ENCODE measurements around the gene RUNX1.

RUNX1 gene

GRCh38 chr21:34935898-34936297 is 113.2 kb downstream of the RUNX1 start:
- no peaks in the 10 kb centered on the region for H3K27me3 Mint-ChIP-seq
- CTCF ChIA-PET = interaction anchor here (1.1 to 2.7 kb wide), 4 partner anchors 11 to 111 kb away, joined by 3 to 10 read pairs (median 6); no protein-coding TSS in a partner anchor
- H3K27ac Mint-ChIP-seq = peak overlapping the region; percentile 99

DNA sequence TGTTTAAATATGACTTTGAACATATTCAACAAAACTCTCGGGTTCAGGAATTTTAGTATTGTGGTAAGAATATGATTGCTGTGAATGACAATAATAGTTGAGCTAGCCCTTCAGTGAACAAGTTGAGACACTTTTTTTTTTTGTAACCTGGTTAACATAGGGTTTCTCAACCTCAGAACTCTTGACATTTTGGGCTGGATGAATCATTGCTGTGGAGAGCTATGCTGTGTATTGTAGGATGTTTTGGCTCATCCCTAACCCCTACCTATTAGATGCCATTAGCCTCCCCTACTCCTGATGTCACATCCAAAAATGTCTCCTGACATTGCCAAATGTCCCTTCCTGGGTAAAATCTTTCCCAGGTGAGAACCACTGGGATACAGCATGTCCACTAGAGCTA is 113.7 kb downstream of the RUNX1 start:
- DNase-seq = no peak
- peaks cover 87% of the 10 kb centered on the region for H3K4me1 Mint-ChIP-seq
- H3K9me3 Mint-ChIP-seq = no peaks in the 10 kb centered on the region
- H3K4me3 Mint-ChIP-seq = no peak overlapping the region
- CTCF ChIA-PET = interaction anchor here (1.1 to 2.7 kb wide), 6 partner anchors 11 to 112 kb away, joined by 3 to 10 read pairs (median 5); no protein-coding TSS in a partner anchor
- peaks cover 12% of the 10 kb centered on the region for H3K36me3 Mint-ChIP-seq
- peak overlapping the region; percentile 99 for H3K27ac Mint-ChIP-seq
- no peaks in the 10 kb centered on the region for H3K27me3 Mint-ChIP-seq

More at GRCh38 chr21:34935898-34936297, 113.2 kb downstream of the RUNX1 start:
- H3K9me3 Mint-ChIP-seq = no peaks in the 10 kb centered on the region
- H3K4me3 Mint-ChIP-seq = peak overlapping the region; percentile 42
- H3K36me3 Mint-ChIP-seq = peaks cover 8% of the 10 kb centered on the region
- no peak for DNase-seq
- peaks cover 87% of the 10 kb centered on the region for H3K4me1 Mint-ChIP-seq

DNA sequence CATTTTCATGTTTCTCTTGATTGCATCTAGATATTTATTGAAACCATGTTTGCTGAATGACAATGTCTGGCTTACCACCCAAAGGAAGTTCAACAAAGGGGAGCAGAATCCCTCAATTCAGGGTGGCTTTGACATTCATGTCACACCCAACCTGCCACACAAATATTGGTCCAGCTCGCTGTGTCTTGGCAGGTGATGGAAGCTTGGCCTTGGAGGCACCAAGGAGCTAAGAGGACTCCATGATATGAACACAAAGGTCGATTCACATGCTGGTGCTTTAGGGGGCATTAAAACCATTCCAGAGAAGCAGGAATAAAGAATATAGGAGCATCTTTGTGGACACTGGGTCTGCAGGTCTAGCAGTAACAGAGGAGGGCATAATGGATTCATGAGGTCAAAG is 114.8 kb downstream of the RUNX1 start:
- CTCF ChIA-PET = interaction anchor here (0.7 to 3.1 kb wide), 12 partner anchors 12 to 466 kb away, joined by 3 to 13 read pairs (median 5); no protein-coding TSS in a partner anchor
- no peaks in the 10 kb centered on the region for H3K27me3 Mint-ChIP-seq
- H3K4me1 Mint-ChIP-seq = peaks cover 76% of the 10 kb centered on the region
- peaks cover 8% of the 10 kb centered on the region for H3K36me3 Mint-ChIP-seq
- H3K9me3 Mint-ChIP-seq = no peaks in the 10 kb centered on the region
- DNase-seq = no peak
- H3K4me3 Mint-ChIP-seq = peak overlapping the region; percentile 71
- peak overlapping the region; percentile 99 for H3K27ac Mint-ChIP-seq

- no peaks in the 10 kb centered on the region for H3K27me3 Mint-ChIP-seq
- peaks cover 9% of the 10 kb centered on the region for H3K36me3 Mint-ChIP-seq
- peak overlapping the region; percentile 71 for H3K4me3 Mint-ChIP-seq
- CTCF ChIA-PET = interaction anchor here (0.7 to 3.1 kb wide), 13 partner anchors 13 to 467 kb away, joined by 3 to 13 read pairs (median 5); no protein-coding TSS in a partner anchor
- H3K27ac Mint-ChIP-seq = peak overlapping the region; percentile 99
- H3K4me1 Mint-ChIP-seq = peaks cover 75% of the 10 kb centered on the region
- no peaks in the 10 kb centered on the region for H3K9me3 Mint-ChIP-seq
- DNase-seq = peak; percentile 49
Observed at GRCh38 chr21:34933609-34934335, 115.3 kb downstream of the RUNX1 start.

DNA sequence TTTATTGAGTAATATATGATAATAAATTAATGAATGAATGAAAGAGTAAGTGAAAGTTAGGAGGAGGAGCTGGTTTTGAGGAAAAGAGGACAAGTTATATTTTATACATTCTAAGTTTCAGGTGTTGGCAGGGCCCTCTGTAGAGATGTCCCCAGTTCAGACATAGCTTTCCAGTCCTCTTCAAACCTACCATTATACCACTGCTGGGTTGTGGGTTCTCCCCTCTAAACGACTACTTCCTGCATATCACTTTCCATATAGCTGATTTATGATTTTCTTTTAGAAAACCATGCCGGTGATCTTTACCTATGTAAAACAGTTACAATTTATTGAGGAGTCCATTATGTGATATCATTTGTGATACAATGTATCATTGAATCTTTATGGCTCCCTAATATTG is 116.9 kb downstream of the RUNX1 start:
- Mint-ChIP-seq H3K27me3 (no peaks in the 10 kb centered on the region), H3K4me3 (no peak overlapping the region), H3K36me3 (peaks cover 5% of the 10 kb centered on the region), H3K9me3 (no peaks in the 10 kb centered on the region), H3K27ac (no peak overlapping the region), H3K4me1 (peaks cover 63% of the 10 kb centered on the region)
- CTCF ChIA-PET = interaction anchor here (2.0 to 3.1 kb wide), 2 partner anchors 14 to 94 kb away, joined by 7 to 13 read pairs; no protein-coding TSS in a partner anchor
- DNase-seq = no peak

- H3K36me3 Mint-ChIP-seq = peaks cover 5% of the 10 kb centered on the region
- H3K27me3 Mint-ChIP-seq = no peaks in the 10 kb centered on the region
- CTCF ChIA-PET = no interaction called here
- H3K4me1 Mint-ChIP-seq = peaks cover 55% of the 10 kb centered on the region
- no peak for DNase-seq
- H3K9me3 Mint-ChIP-seq = no peaks in the 10 kb centered on the region
- H3K27ac Mint-ChIP-seq = no peak overlapping the region
- H3K4me3 Mint-ChIP-seq = no peak overlapping the region
Observed at GRCh38 chr21:34930971-34931370, 118.1 kb downstream of the RUNX1 start.

DNA sequence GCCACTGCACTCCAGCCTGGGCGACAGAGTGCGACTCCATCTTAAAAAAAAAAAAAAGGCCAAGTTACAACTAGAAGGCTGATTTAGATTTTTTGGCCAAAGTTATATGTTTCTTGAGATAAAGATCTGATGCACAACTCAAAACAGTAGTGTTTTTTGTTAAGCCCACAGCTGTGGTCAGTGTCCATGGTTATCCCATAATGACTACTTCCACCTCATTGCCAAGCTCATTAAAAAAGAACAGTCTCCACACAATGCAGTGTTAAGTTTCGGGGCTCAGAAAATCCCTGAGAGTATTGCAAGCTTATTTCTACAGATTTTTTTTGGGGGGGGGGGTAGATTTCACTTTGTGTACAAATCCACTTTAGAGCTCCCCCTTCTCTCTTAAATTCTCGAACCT is 120.5 kb downstream of the RUNX1 start:
- Mint-ChIP-seq H3K36me3 (peaks cover 22% of the 10 kb centered on the region), H3K27ac (no peak overlapping the region), H3K4me3 (no peak overlapping the region), H3K4me1 (peaks cover 32% of the 10 kb centered on the region), H3K27me3 (no peaks in the 10 kb centered on the region), H3K9me3 (peaks cover 2% of the 10 kb centered on the region)
- DNase-seq = no peak
- CTCF ChIA-PET = interaction anchor here (1.1 to 1.5 kb wide), 2 partner anchors 14 to 183 kb away, joined by 3 read pairs; no protein-coding TSS in a partner anchor

DNA sequence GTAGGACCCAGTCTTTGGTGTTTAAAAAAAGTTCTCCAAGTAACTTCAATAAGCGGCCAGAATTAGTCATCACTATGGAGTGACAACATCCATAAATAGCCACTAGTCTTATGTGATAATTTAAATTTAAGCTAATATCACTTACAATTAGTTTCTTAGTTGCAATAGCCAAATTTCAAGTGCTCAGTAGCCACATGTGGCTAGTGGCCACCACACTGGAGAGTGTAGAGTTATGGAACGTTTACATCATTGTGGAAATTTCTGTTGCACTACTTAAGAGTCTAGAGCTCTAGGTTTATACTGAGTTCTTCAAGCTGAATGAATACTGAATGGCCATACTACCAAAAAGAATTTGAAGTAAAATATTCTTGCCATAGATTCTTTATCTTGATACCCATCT is 121.1 kb downstream of the RUNX1 start:
- peaks cover 24% of the 10 kb centered on the region for H3K36me3 Mint-ChIP-seq
- H3K4me1 Mint-ChIP-seq = peaks cover 25% of the 10 kb centered on the region
- DNase-seq = no peak
- CTCF ChIA-PET = interaction anchor here (0.5 to 1.5 kb wide), 2 partner anchors 36 to 183 kb away, joined by 3 read pairs; no protein-coding TSS in a partner anchor
- H3K9me3 Mint-ChIP-seq = peaks cover 2% of the 10 kb centered on the region
- H3K4me3 Mint-ChIP-seq = no peak overlapping the region
- no peaks in the 10 kb centered on the region for H3K27me3 Mint-ChIP-seq
- no peak overlapping the region for H3K27ac Mint-ChIP-seq

DNA sequence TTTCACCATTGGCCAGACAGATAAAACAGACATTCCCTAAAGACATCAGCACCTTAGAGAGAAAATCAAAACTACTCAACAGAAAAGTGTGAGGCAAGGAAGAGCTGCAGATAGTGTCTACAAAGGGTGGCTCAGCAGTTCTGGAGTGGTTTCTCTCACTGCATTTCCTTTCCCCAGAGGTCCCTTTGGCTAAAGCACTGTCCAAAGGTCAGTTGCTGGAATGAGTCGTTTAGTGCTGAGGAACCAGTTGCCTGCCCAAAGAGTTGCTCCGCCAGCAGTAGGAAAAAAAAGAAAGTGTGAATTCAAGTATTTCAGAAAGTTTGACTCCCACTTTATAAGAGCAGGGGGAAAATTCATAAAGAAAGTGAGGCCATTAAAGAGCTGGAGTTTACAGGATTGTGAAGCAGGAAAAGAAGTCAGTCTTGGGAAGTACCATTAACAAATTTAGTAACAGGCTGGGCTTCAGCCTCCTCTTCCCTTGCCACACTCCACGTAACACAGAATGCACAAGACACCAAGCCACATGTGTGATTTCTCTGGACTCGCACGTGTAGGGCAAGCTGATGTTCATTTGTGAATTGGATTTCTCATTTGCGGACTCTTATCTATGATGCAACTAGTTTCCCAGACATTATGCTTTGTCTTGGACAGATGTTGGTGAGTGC is 122.2 kb downstream of the RUNX1 start:
- no peak for DNase-seq
- no peaks in the 10 kb centered on the region for H3K27me3 Mint-ChIP-seq
- peaks cover 2% of the 10 kb centered on the region for H3K9me3 Mint-ChIP-seq
- no peak overlapping the region for H3K27ac Mint-ChIP-seq
- no peak overlapping the region for H3K4me3 Mint-ChIP-seq
- CTCF ChIA-PET = no interaction called here
- peaks cover 24% of the 10 kb centered on the region for H3K36me3 Mint-ChIP-seq
- peaks cover 16% of the 10 kb centered on the region for H3K4me1 Mint-ChIP-seq

- H3K36me3 Mint-ChIP-seq = peaks cover 23% of the 10 kb centered on the region
- CTCF ChIA-PET = interaction anchor here (1.3 kb wide), 1 partner anchor 16 kb away, joined by 3 read pairs; no protein-coding TSS in a partner anchor
- H3K4me1 Mint-ChIP-seq = peaks cover 9% of the 10 kb centered on the region
- H3K9me3 Mint-ChIP-seq = peaks cover 2% of the 10 kb centered on the region
- H3K4me3 Mint-ChIP-seq = no peak overlapping the region
- H3K27ac Mint-ChIP-seq = no peak overlapping the region
- H3K27me3 Mint-ChIP-seq = no peaks in the 10 kb centered on the region
- DNase-seq = no peak
Observed at GRCh38 chr21:34925597-34925996, 123.5 kb downstream of the RUNX1 start.

DNA sequence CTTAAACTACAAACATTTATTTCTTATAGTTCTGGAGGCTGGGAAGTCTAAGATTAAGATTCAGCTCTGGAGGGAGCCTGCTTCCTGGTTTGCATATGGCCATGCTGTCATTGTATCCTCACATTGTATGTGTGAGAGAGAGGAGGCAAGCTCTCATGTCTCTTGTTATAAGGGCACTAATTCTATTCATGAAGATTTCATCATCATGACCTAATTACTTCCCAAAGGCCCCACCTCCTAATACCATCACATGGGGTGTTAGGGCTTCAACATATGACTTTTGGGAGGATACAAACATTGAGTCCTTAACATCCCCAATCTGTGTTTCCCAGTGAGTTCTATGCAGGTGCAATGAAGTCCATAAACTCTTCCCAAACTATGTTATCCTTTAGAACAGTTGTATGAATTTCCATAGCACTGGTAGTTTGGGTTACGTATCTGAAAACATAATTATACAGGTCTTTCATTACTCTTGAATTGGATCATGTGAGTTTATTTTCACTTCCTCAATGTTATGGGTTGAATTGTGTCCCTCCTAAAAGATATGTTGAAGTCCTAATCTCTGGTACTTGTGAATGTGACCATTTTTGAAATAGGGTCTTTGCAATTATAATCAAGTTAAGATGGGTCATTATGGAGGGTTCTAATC is 124.2 kb downstream of the RUNX1 start:
- H3K27ac Mint-ChIP-seq = no peak overlapping the region
- CTCF ChIA-PET = interaction anchor here (1.3 kb wide), 1 partner anchor 17 kb away, joined by 3 read pairs; no protein-coding TSS in a partner anchor
- no peak overlapping the region for H3K4me3 Mint-ChIP-seq
- H3K9me3 Mint-ChIP-seq = peaks cover 2% of the 10 kb centered on the region
- peaks cover 7% of the 10 kb centered on the region for H3K4me1 Mint-ChIP-seq
- DNase-seq = no peak
- H3K27me3 Mint-ChIP-seq = no peaks in the 10 kb centered on the region
- peaks cover 25% of the 10 kb centered on the region for H3K36me3 Mint-ChIP-seq

DNA sequence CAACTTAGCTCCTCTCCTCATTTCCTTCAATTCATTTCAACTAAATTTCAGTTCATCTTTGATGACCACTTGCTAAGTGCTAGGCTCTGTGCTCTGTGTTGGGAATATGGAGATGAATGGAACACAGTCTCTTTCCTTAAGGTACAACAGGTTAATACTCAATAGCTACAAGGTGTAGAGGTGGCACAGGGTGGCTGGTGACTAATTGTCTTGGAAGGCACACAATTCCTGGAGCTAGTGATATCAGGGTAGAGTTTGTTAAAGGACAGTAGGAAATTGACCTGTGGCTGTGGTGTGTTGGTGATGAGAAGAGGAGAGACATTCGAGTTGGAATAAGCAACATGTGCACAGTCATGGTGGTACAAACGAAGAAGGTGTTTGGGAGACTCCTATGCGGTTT is 124.9 kb downstream of the RUNX1 start:
- Mint-ChIP-seq H3K36me3 (peaks cover 25% of the 10 kb centered on the region), H3K27ac (no peak overlapping the region), H3K4me3 (no peak overlapping the region), H3K27me3 (no peaks in the 10 kb centered on the region), H3K9me3 (peaks cover 2% of the 10 kb centered on the region), H3K4me1 (peaks cover 9% of the 10 kb centered on the region)
- CTCF ChIA-PET = interaction anchor here (1.3 kb wide), 1 partner anchor 18 kb away, joined by 3 read pairs; no protein-coding TSS in a partner anchor
- DNase-seq = no peak

DNA sequence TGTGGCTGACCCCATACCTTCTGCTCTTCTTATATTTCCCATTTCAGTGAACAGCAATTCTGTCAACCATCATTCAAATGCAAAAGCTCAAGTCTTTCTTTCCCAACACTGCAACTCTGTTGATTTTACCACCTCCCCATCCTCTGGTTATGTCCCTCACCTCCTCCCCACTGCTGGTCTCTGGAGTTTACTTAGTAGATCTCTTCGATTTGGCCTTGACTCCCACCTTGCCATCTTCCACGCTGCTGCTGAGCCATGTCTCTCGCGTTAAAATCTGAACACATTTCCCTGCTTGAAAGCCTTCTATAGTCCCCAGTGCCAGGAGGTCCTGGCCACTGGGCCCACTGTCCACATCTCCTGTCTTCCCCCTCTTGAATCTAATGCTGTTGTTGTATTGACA is 125.5 kb downstream of the RUNX1 start:
- Mint-ChIP-seq H3K4me3 (no peak overlapping the region), H3K27me3 (no peaks in the 10 kb centered on the region), H3K4me1 (peaks cover 7% of the 10 kb centered on the region), H3K36me3 (peaks cover 24% of the 10 kb centered on the region), H3K9me3 (peaks cover 2% of the 10 kb centered on the region), H3K27ac (no peak overlapping the region)
- DNase-seq = no peak
- CTCF ChIA-PET = no interaction called here

GRCh38 chr21:34923202-34923601 is 125.9 kb downstream of the RUNX1 start:
- Mint-ChIP-seq H3K4me1 (peaks cover 7% of the 10 kb centered on the region), H3K27ac (no peak overlapping the region), H3K9me3 (peaks cover 2% of the 10 kb centered on the region), H3K4me3 (no peak overlapping the region), H3K27me3 (no peaks in the 10 kb centered on the region), H3K36me3 (peaks cover 24% of the 10 kb centered on the region)
- CTCF ChIA-PET = no interaction called here
- no peak for DNase-seq

All from activated naive CD4-positive, alpha-beta T cell treated with anti-CD3 and anti-CD28 coated beads, Interleukin-2, amount 10 ng/mL, durations not matched to agents 7 days and 5 days (primary cell).